Chondrocyte (in vitro differentiated cells): ENCODE results near the gene PTPN3. TPM values are rescaled to one million over a fixed set of nuclear protein-coding genes. Genes with fewer than 3 reads are reported as not detected.
A peak's percentile ranks its signal among the peaks of the same experiment; 100 is the strongest.

ENCODE experiments used
- DNase-seq: peaks from one replicate; pipeline ENCODE4 v3.0.0; 2021; ENCODE audit warnings: mixed read lengths, low spot score
- H3K27ac Mint-ChIP-seq: one replicate; pipeline ENCODE4 v1.8.0; 2021; ENCODE audit warnings: mild to moderate bottlenecking, moderate library complexity, mixed read lengths; ENCODE audit not compliant: unreplicated experiment
- H3K27me3 Mint-ChIP-seq: 2 replicates; pipeline ENCODE4 v1.8.0; 2021; ENCODE audit warnings: low read depth, mixed read lengths
- H3K36me3 Mint-ChIP-seq: 2 replicates; pipeline ENCODE4 v1.8.0; 2021; ENCODE audit warnings: low read depth, mixed read lengths
- H3K4me1 Mint-ChIP-seq: 2 replicates; pipeline ENCODE4 v1.8.0; 2021; ENCODE audit warnings: low read depth, mild to moderate bottlenecking, mixed read lengths
- H3K4me3 Mint-ChIP-seq: one replicate; pipeline ENCODE4 v1.8.0; 2021; ENCODE audit warnings: mild to moderate bottlenecking, moderate library complexity, mixed read lengths; ENCODE audit not compliant: unreplicated experiment
- H3K9me3 Mint-ChIP-seq: 2 replicates; pipeline ENCODE4 v1.8.0; 2021; ENCODE audit warnings: low read depth, mixed read lengths
- CTCF ChIP-seq: fragments of 200-600 bp; sonication (generic); IDR thresholded peaks from 2 replicates; pipeline ENCODE4 v1.5.0; 2021; ENCODE audit warnings: antibody characterized with exemption, mild to moderate bottlenecking, moderate library complexity
- total RNA-seq: library from RNA; stranded (reverse); gene quantifications from 3 replicates; pipeline ENCODE4 v1.2.1, GENCODE V29; 2021

The PTPN3 gene
- total RNA-seq, 1 donor from 2014 or later: 7.2 TPM

- Mint-ChIP-seq H3K27ac (no peak overlapping the region), H3K36me3 (peaks cover 2% of the 10 kb centered on the region), H3K9me3 (no peaks in the 10 kb centered on the region), H3K4me1 (peaks cover 24% of the 10 kb centered on the region), H3K4me3 (peak overlapping the region; percentile 10), H3K27me3 (peaks cover 18% of the 10 kb centered on the region)
- no peak for DNase-seq
- TF ChIP-seq CTCF: no peak
Observed at GRCh38 chr9:109496218-109496617, 1.9 kb downstream of the PTPN3 start.

- peaks cover 12% of the 10 kb centered on the region for H3K4me1 Mint-ChIP-seq
- no peak overlapping the region for H3K27ac Mint-ChIP-seq
- peaks cover 2% of the 10 kb centered on the region for H3K36me3 Mint-ChIP-seq
- no peak overlapping the region for H3K4me3 Mint-ChIP-seq
- H3K27me3 Mint-ChIP-seq: peaks cover 4% of the 10 kb centered on the region
- no peak for TF ChIP-seq CTCF
- H3K9me3 Mint-ChIP-seq: no peaks in the 10 kb centered on the region
- no peak for DNase-seq
Observed at GRCh38 chr9:109493648-109494047, 4.5 kb downstream of the PTPN3 start.

- Mint-ChIP-seq H3K36me3 (peaks cover 2% of the 10 kb centered on the region), H3K4me1 (peaks cover 3% of the 10 kb centered on the region), H3K9me3 (no peaks in the 10 kb centered on the region), H3K27me3 (no peaks in the 10 kb centered on the region), H3K4me3 (no peak overlapping the region), H3K27ac (peak overlapping the region; percentile 0)
- TF ChIP-seq CTCF: no peak
- DNase-seq: no peak
Observed at GRCh38 chr9:109491590-109491989, 6.5 kb downstream of the PTPN3 start.

GRCh38 chr9:109488791-109489492, 9.2 kb downstream of the PTPN3 start:
- Mint-ChIP-seq H3K27me3 (no peaks in the 10 kb centered on the region), H3K4me3 (no peak overlapping the region), H3K4me1 (peaks cover 3% of the 10 kb centered on the region), H3K27ac (no peak overlapping the region), H3K9me3 (no peaks in the 10 kb centered on the region), H3K36me3 (peaks cover 11% of the 10 kb centered on the region)
- no peak for DNase-seq
- no peak for TF ChIP-seq CTCF

- Mint-ChIP-seq H3K27me3 (no peaks in the 10 kb centered on the region), H3K9me3 (no peaks in the 10 kb centered on the region), H3K36me3 (peaks cover 15% of the 10 kb centered on the region), H3K4me1 (peaks cover under 1% of the 10 kb centered on the region), H3K4me3 (no peak overlapping the region), H3K27ac (no peak overlapping the region)
- no peak for TF ChIP-seq CTCF
- no peak for DNase-seq
Observed at GRCh38 chr9:109488351-109488750, 9.8 kb downstream of the PTPN3 start.
